GM21825 (cell line): ENCODE measurements around the gene ITM2C.

Experiments
- ATAC-seq: cut with Tn5 transposase; IDR thresholded peaks from one replicate; pipeline ENCODE4 v1.9.1; 2021; ENCODE audit warnings: mild to moderate bottlenecking, moderate library complexity; ENCODE audit not compliant: unreplicated experiment

The ITM2C gene

DNA sequence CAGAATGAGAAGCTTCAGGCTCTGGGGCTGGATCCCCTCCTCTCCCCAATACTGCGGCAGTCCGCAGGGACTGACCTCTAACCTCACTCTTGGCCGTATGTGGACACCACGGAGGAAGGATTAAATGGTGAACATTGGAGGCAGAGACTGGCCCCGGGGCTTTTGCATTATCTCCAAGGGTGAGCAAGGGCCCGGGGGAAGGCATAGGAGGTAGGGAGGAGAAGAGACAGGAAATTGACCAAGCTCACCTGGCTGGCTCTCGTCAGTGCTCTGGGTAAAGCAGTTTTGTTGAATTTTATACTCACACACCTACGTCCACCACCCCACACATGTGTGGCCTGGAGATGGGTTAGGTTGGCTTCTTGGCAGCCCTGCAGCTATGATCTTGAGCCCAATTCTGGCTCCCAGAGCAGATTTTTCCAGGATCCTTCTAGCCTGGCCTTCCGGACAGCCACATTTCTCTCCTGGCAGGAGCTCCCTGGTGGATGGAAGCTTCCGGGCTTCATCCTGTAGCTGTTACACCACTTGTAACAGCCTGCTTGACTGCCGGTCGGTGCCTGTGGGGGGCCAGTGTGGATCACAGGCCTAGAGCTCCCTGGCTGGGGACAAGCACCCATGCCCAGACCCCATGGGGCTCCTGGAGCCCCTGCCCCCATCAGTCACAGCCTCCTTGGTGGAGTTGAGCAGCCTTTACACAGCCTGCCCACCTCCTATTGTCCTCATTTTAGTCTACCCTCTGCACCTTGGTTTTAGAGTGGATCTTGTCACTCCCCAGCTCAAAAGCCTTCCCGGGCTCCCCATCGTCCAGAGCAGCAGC is 7.6 kb downstream of the ITM2C start:
- no peak for ATAC-seq

DNA sequence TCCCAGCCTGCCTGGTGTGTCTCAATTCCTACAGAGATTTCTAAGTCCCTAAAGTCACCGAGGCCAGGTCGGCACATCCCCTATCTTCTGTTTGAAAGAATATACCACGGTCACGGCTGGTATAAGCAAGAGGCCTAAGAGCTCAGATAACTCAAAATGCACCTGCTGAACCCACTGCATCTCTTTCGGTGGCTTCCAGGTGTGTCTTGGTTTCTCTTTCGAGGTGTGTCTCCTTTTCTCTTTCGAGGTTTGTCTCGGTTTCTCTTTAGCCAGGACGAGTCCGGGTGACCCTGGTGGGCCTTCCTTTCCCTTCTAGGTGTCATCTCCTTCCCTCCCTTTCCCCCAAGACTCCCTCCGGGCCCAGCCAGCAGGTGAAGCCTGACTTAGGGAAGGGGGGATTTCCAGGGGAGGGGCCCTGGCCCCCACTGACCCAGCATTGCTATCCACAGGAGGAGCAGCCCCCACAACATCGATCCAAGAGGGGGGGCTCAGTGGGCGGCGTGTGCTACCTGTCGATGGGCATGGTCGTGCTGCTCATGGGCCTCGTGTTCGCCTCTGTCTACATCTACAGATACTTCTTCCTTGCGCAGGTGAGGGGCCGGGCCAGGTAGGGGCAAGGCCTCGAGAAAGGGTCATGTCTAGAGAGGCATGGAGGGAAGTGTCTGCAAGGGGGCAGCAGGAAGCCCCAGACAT is 8.4 kb downstream of the ITM2C start:
- ATAC-seq: peak; percentile 54

DNA sequence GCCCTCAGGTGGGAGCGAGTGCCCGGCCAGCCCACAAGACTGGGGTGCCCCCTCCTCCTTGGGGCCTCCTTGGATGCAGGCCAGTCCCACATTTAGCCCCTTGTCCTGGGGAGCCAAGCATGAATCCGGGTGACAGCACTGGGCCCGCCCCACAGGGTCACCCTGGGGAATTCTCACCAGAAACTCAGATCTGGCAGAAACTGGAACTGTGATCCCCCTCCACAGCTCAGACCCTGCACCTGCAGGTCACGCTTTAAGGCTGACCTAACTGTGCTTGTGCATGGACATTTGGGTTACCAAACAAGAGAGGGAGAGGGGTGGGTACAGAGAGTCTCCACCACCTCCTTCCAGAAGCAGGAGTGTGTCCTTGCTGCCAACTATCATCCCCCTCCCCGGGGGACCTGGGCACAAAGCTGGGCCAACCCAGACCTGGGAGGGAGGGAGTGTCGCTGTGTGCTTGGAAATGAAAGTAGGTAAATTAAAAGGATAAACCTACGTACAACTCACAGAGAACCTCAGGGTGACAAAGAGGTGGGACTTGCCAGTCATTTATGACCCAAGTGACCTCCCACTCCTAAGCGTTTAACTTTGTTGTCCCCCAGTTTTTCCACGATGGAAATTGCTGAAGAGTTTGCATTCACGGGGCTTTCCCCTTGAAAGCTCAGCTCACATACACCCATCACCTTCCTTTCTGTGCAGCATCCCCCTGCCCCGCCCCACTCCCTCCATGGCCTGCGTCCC is 9.1 kb downstream of the ITM2C start:
- peak; percentile 62 for ATAC-seq

GRCh38 chr2:230874456-230874855 is 9.7 kb downstream of the ITM2C start:
- ATAC-seq: no peak

GRCh38 chr2:230874876-230875275 is 10.1 kb downstream of the ITM2C start:
- ATAC-seq: no peak

DNA sequence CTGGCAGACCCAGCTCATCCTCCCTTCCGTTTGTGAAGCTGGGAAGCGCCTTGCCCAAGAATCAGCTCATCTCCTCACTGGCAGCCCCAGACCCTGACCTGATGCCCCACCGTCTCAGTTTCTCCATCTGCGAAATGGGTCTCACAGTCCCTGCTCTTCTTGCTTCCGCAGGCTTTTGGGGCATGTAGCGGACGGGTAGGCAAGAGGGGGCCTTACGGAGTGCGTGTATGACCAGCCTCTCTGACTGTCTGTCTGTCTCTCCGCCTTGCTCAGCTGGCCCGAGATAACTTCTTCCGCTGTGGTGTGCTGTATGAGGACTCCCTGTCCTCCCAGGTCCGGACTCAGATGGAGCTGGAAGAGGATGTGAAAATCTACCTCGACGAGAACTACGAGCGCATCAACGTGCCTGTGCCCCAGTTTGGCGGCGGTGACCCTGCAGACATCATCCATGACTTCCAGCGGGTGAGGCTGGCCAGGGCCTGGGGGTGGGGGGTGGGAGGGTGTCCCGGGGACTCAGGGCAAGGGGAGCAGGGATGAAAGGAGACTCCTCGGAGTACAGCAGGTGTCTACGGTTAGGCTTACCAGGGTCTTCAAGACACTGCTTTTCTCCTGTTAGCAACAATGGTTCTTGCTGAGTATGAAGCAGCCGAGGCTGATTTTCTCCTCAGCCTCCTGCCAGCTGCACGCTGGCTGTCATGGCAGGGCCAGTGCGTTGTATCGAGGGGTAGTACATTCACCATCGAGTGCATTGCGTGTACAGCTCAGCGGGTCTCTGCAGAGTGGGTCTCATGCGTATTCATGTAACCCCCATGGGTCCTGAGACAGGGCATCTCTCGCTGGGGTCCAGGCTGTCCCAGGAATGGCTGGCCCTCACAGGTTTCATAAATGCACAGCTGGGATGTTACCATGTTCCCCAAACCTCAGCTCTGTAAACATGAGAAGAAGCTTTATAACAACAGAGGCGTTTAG is 10.9 kb downstream of the ITM2C start:
- ATAC-seq: no peak

DNA sequence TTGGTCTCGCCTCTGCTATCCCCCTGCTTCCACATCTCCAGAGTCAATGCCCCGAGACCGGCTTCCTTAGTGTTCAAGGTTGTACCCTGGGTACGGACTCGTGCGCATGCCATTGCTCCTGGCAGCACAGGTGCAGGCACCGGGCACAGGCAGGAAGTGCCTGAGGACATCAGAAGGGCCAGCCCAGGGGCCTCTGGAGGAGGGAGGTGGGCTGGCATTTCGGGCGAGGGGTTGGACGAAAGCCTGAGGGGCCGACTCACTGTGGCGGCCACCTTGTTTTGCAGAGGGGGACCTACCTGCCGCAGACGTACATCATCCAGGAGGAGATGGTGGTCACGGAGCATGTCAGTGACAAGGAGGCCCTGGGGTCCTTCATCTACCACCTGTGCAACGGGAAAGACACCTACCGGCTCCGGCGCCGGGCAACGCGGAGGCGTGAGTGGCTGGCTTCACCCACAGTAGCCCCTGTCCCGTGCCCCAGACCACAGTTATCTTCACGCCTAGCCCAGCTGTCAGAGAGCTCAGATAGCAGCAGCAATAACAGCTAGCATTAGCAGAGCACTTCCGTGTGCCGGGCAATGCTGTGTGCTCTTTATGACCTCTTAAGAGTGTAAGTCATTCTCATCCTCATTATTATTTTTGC is 12.5 kb downstream of the ITM2C start:
- no peak for ATAC-seq

- ATAC-seq: no peak
Observed at GRCh38 chr2:230877759-230878598, 13.2 kb downstream of the ITM2C start.

- no peak for ATAC-seq
Observed at GRCh38 chr2:230878599-230879188, 14.0 kb downstream of the ITM2C start.

DNA sequence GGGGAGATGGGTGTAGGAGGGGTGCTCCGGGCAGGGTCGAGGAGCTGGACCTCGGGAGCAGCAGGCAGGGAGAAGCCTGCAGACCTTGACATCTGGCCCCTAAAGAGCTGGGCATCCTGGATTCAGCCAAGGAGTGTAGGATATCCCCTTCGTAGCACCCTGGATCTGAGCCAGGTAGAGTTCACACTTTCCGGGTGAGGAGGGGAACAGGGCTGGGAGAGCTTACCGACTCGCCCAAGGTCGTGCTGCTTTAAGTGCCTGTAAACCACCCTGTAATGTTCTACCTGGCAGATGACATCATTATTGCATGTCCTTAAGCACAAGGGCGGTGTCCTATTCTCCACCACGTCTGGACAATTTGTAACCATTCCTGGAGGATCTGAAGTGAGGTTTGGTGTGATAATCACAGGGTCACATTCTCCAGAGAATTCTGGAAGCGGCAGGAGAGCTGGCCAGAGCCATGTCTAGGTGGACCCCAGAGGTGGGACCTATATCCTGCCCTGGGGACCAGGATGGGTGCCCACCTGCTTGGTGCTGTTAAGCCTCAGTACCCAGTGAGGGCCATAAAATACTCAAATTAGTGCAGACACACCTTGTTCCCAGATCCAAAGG is 14.6 kb downstream of the ITM2C start:
- ATAC-seq: no peak

DNA sequence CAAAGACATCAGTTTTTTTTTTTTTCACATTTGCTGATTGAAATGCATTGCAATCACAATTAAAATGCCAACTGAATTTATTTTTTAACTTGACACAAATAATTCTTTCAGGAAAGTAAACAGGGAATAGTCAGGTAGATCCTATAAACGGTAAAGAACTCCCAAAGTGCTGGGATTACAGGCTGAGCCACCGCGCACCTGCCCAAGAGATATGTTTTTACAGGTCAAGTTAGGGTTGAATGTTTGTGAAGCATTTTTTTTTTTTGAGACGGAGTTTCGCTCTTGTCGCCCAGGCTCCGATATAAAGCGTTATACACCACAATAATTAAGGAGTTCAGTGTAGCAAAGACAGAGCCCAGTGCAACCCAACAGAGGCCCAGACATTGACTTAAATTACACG is 15.1 kb downstream of the ITM2C start:
- ATAC-seq: no peak

DNA sequence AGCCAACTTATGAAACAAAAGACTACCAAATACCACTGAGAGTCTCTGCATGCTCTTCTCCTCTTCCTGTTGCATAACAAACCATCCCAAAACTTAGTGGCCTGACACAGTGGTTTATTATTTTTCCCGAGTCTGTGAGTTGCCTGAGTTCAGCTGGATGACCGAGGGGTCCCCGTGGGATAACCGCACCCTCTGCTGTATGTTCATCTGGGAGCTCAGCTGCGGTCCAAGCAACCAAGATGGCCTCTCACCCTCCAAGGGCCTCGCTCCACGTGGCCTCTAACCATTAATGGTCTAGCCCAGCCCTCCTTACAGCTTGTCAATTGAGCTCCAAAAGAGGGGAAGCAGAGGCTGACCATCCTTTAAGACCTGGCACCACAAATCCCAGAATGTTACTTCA is 17.1 kb downstream of the ITM2C start:
- ATAC-seq: no peak

DNA sequence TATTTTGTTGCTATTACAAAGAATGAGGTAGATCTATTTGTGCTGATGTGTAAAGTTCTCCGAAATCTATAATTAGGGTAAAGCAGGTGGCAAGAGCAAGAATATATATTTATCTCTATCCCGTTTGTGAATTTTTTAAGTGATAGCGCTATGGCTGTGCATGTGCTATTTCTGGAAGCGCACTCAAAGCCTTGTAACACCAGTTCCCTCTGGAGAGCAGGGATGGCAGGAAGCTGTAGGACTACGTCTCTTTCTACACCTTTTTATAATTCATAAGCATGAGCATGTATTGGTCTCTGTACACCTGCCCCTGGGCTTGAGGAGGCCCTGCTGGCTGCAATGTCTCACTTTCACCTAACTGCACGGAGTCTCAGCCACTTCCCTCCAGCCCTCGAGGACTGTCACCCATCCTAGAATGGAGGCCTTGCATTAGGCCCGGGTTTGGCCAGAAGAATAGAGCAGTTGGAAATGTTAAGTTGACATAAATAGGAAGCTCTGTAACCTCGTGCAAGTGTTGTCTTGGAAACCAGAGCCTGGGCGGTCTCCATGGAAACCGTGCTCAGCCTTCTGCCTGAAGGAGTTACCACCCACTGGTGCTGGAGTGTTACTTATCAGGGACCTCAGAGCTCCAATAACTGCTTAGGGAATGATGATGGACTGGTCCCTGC is 20.9 kb downstream of the ITM2C start:
- no peak for ATAC-seq

GRCh38 chr2:230886206-230886605 is 21.5 kb downstream of the ITM2C start:
- no peak for ATAC-seq

- no peak for ATAC-seq
Observed at GRCh38 chr2:230886671-230887071, 21.9 kb downstream of the ITM2C start.

- no peak for ATAC-seq
Observed at GRCh38 chr2:230887342-230887741, 22.6 kb downstream of the ITM2C start.

GRCh38 chr2:230888824-230889400 is 24.2 kb downstream of the ITM2C start:
- ATAC-seq: no peak
